Ishikawa (cell line): Measurements from ENCODE around the gene GABRR3.

Experiments
- CEBPB ChIP-seq: IDR thresholded peaks from 2 replicates; pipeline ENCODE4 v1.6.1; 2012
- CREB1 ChIP-seq: IDR thresholded peaks from 2 replicates; pipeline ENCODE4 v1.6.1; 2012; ENCODE audit warnings: low read depth
- EGR1 ChIP-seq: IDR thresholded peaks from 2 replicates; pipeline ENCODE4 v1.6.1; 2012
- FOXM1 ChIP-seq: IDR thresholded peaks from 2 replicates; pipeline ENCODE4 v1.6.1; 2012; ENCODE audit warnings: low read depth, borderline replicate concordance
- NFIC ChIP-seq: IDR thresholded peaks from 2 replicates; pipeline ENCODE4 v1.6.1; 2012
- RAD21 ChIP-seq: IDR thresholded peaks from 2 replicates; pipeline ENCODE4 v1.6.1; 2012; ENCODE audit warnings: low read depth
- TAF1 ChIP-seq: IDR thresholded peaks from 2 replicates; pipeline ENCODE4 v1.6.1; 2012; ENCODE audit warnings: low read depth, mild to moderate bottlenecking
- TCF12 ChIP-seq: IDR thresholded peaks from 2 replicates; pipeline ENCODE4 v1.6.1; 2012; ENCODE audit warnings: low read depth
- TF ChIP-seq, protein P1 (sequence below): IDR thresholded peaks from 2 replicates; pipeline ENCODE4 v1.6.1; 2012; ENCODE audit warnings: low read depth, mild to moderate bottlenecking
- TF ChIP-seq, protein P2 (sequence below): IDR thresholded peaks from 2 replicates; pipeline ENCODE4 v1.6.1; 2012
- TF ChIP-seq, protein P3 (sequence below): IDR thresholded peaks from 2 replicates; pipeline ENCODE4 v1.6.1; 2012

DNA sequence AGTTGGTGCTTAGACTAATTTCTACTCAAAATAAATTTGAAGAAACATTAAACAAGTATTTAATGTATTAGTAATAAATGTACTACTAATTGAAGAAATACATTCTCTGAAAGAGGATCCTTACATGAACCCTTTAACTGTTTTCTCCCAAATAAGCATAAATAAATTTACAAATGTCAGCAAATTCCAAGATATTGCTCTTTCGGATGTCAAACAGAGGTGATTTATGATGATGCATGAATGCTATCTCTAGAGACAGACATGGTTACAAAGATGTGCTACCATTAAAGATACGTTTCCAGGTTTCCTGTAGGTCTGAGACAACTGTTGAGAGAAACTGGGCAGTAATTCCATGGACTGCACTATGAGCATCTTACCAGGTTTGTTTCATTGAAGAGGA is 629 bp downstream of the GABRR3 start:
- TF ChIP-seq RAD21 (no peak), NFIC (no peak), FOXM1 (no peak), CEBPB (no peak), CREB1 (no peak), EGR1 (no peak), TAF1 (no peak), TCF12 (no peak)
- TF ChIP-seq, protein P1, sequence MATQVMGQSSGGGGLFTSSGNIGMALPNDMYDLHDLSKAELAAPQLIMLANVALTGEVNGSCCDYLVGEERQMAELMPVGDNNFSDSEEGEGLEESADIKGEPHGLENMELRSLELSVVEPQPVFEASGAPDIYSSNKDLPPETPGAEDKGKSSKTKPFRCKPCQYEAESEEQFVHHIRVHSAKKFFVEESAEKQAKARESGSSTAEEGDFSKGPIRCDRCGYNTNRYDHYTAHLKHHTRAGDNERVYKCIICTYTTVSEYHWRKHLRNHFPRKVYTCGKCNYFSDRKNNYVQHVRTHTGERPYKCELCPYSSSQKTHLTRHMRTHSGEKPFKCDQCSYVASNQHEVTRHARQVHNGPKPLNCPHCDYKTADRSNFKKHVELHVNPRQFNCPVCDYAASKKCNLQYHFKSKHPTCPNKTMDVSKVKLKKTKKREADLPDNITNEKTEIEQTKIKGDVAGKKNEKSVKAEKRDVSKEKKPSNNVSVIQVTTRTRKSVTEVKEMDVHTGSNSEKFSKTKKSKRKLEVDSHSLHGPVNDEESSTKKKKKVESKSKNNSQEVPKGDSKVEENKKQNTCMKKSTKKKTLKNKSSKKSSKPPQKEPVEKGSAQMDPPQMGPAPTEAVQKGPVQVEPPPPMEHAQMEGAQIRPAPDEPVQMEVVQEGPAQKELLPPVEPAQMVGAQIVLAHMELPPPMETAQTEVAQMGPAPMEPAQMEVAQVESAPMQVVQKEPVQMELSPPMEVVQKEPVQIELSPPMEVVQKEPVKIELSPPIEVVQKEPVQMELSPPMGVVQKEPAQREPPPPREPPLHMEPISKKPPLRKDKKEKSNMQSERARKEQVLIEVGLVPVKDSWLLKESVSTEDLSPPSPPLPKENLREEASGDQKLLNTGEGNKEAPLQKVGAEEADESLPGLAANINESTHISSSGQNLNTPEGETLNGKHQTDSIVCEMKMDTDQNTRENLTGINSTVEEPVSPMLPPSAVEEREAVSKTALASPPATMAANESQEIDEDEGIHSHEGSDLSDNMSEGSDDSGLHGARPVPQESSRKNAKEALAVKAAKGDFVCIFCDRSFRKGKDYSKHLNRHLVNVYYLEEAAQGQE: no peak
- TF ChIP-seq, protein P2, sequence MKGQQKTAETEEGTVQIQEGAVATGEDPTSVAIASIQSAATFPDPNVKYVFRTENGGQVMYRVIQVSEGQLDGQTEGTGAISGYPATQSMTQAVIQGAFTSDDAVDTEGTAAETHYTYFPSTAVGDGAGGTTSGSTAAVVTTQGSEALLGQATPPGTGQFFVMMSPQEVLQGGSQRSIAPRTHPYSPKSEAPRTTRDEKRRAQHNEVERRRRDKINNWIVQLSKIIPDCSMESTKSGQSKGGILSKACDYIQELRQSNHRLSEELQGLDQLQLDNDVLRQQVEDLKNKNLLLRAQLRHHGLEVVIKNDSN: no peak
- TF ChIP-seq, protein P3, sequence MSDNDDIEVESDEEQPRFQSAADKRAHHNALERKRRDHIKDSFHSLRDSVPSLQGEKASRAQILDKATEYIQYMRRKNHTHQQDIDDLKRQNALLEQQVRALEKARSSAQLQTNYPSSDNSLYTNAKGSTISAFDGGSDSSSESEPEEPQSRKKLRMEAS: no peak
